Right lobe of liver (tissue), 4 donors: ENCODE results near the gene UMOD.

Source experiments
- POLR2A ChIP-seq: fragments of 450-650 bp; IDR thresholded peaks from one replicate; pipeline ENCODE4 v1.6.1; 2017; ENCODE audit warnings: antibody characterized with exemption, mild to moderate bottlenecking
- TF ChIP-seq, protein P1 (sequence below), 4 donors: fragments of 200-600 bp in 3 of 4; fragments of 450-650 bp in 1 of 4; IDR thresholded peaks; one replicate each; pipeline versions ENCODE4 v1.5.1 to v1.8.0; 2016 to 2022; ENCODE audit warnings: antibody characterized with exemption in 4 of 4, mild to moderate bottlenecking in 2 of 4
- donor health status: DM: no; HTN: no; CAD: no.
- donor health status: DM: no; HTN: no; CAD: no.
- donor health status: DM: no; HTN: yes; CAD: no.

- TF ChIP-seq POLR2A: no peak
- TF ChIP-seq, protein P1, sequence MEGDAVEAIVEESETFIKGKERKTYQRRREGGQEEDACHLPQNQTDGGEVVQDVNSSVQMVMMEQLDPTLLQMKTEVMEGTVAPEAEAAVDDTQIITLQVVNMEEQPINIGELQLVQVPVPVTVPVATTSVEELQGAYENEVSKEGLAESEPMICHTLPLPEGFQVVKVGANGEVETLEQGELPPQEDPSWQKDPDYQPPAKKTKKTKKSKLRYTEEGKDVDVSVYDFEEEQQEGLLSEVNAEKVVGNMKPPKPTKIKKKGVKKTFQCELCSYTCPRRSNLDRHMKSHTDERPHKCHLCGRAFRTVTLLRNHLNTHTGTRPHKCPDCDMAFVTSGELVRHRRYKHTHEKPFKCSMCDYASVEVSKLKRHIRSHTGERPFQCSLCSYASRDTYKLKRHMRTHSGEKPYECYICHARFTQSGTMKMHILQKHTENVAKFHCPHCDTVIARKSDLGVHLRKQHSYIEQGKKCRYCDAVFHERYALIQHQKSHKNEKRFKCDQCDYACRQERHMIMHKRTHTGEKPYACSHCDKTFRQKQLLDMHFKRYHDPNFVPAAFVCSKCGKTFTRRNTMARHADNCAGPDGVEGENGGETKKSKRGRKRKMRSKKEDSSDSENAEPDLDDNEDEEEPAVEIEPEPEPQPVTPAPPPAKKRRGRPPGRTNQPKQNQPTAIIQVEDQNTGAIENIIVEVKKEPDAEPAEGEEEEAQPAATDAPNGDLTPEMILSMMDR (IDR thresholded peaks at IDR 0.05): no peak
These were observed 864 bp upstream of the UMOD start for GRCh38 chr16:20353379-20353778.
